HepG2 (cell line): ENCODE results near the gene CSE1L. TPM values are rescaled to one million over a fixed set of nuclear protein-coding genes. Genes with fewer than 3 reads are reported as not detected.

ENCODE experiments used
- ATAC-seq: fragments of 200-7000 bp; cut with Tn5 transposase; 3 replicates; pipeline ENCODE4 v1.9.1; 2020; ENCODE audit warnings: mild to moderate bottlenecking, moderate library complexity
- BruUV-seq: library from RNA; stranded (reverse); fragments of 400-500 nt; replicated peaks from 2 replicates; lab custom pipeline; 2021; lab: Mats Ljungman, UMichigan
- CTCF ChIA-PET: fragments of 300-600 bp; formaldehyde crosslinking; extraction: SDS; loops from one replicate; lab custom pipeline; 2021; ENCODE audit warnings: low total read pairs, inconsistent platforms, low intra/inter-chr PET ratio; lab: Yijun Ruan, JAX
- POLR2A ChIA-PET: fragments of 350-600 bp; sonication (Branson Sonifier 250); formaldehyde crosslinking; loops from one replicate; lab custom pipeline; 2020; ENCODE audit warnings: antibody characterized with exemption, inconsistent platforms; lab: Yijun Ruan, JAX
- DNase-seq: peaks from one replicate; pipeline ENCODE4 v3.0.0-alpha.2; 2015; ENCODE audit warnings: low spot score
- FAIRE-seq: peaks from 3 replicates; lab custom pipeline; 2011; peaks lifted over from hg19 to GRCh38; lab: Jason Lieb, UNC
- H2AFZ ChIP-seq: one replicate; pipeline ENCODE4 v1.6.1; 2011; ENCODE audit warnings: low read length, inconsistent platforms
- H3K27ac ChIP-seq: fragments of 300-600 bp; 3 replicates; pipeline ENCODE4 v1.8.0; 2011; ENCODE audit warnings: mixed run types, mild to moderate bottlenecking, mixed read lengths, low read length, inconsistent platforms; ENCODE audit not compliant: insufficient read depth; ENCODE audit errors: extremely low read length
- H3K27me3 ChIP-seq, 2 experiments: fragments of 200-600 bp in 1 of 2; 2 replicates in 1 of 2; 3 replicates in 1 of 2; pipeline versions ENCODE4 v1.6.0 to v1.8.0; 2011; ENCODE audit warnings: low read length in 2 of 2, mild to moderate bottlenecking in 2 of 2, moderate library complexity in 2 of 2, inconsistent platforms in 1 of 2; ENCODE audit not compliant: insufficient read depth in 2 of 2, control insufficient read depth in 1 of 2
- H3K36me3 ChIP-seq, 2 experiments: fragments of 200-600 bp in 1 of 2; replicated peaks in 1 of 2; 2 replicates in 1 of 2; 3 replicates in 1 of 2; pipeline versions ENCODE4 v1.5.1 to v1.8.0; 2011; ENCODE audit warnings: low read length in 2 of 2, inconsistent platforms in 1 of 2; ENCODE audit not compliant: insufficient read depth in 2 of 2, control insufficient read depth in 1 of 2
- H3K4me1 ChIP-seq: 2 replicates; pipeline ENCODE4 v1.5.1; 2012; ENCODE audit warnings: low read length, inconsistent platforms; ENCODE audit not compliant: insufficient read depth
- H3K4me2 ChIP-seq: 2 replicates; pipeline ENCODE4 v1.6.0; 2011; ENCODE audit warnings: low read depth, low read length, inconsistent platforms
- H3K4me3 ChIP-seq, 3 experiments: fragments of 200-600 bp in 1 of 3; sonication (generic), shearing (Covaris generic) in 1 of 3; replicated peaks in 1 of 3; 2 replicates each; pipeline ENCODE4 v1.5.1; 2011 to 2016; ENCODE audit warnings: low read length in 3 of 3, inconsistent platforms in 2 of 3, low read depth in 2 of 3, mild to moderate bottlenecking in 2 of 3, control low read depth in 1 of 3, mixed read lengths in 1 of 3; ENCODE audit not compliant: insufficient read depth in 1 of 3
- H3K79me2 ChIP-seq: one replicate; pipeline ENCODE4 v1.6.1; 2011; ENCODE audit warnings: low read length, inconsistent platforms; ENCODE audit not compliant: insufficient read depth
- H3K9ac ChIP-seq: 2 replicates; pipeline ENCODE4 v1.6.0; 2011; ENCODE audit warnings: mild to moderate bottlenecking, low read depth, low read length, inconsistent platforms; ENCODE audit not compliant: insufficient read depth
- H3K9me3 ChIP-seq: 2 replicates; pipeline ENCODE4 v1.5.1; 2012; ENCODE audit warnings: mild to moderate bottlenecking, low read length
- H4K20me1 ChIP-seq: 2 replicates; pipeline ENCODE4 v1.6.0; 2011; ENCODE audit warnings: inconsistent platforms, mild to moderate bottlenecking, low read length, moderate library complexity; ENCODE audit not compliant: insufficient read depth
- AGO2 ChIP-seq: fragments of 200-400 bp; formaldehyde crosslinking; optimal IDR thresholded peaks from 2 replicates; pipeline ENCODE3; 2017; ENCODE audit warnings: mild to moderate bottlenecking, low read depth, low read length, moderate library complexity
- BRF2 ChIP-seq: sonication (generic); formaldehyde crosslinking; IDR thresholded peaks from 2 replicates; pipeline ENCODE4 v1.8.1; 2022; ENCODE audit warnings: mild to moderate bottlenecking, missing genetic modification reagents
- CBX5 ChIP-seq: sonication (generic); formaldehyde crosslinking; IDR thresholded peaks from 2 replicates; pipeline ENCODE4 v1.4.0; 2020; ENCODE audit warnings: missing genetic modification reagents, borderline replicate concordance
- CREM ChIP-seq, 2 experiments: sonication (generic) in 1 of 2; formaldehyde crosslinking in 1 of 2; IDR thresholded peaks; 2 replicates each; pipeline versions ENCODE4 v1.4.0 to v1.6.1; 2016 to 2020; ENCODE audit warnings: antibody characterized with exemption in 1 of 2, mild to moderate bottlenecking in 1 of 2, missing genetic modification reagents in 1 of 2
- HMG20B ChIP-seq: conservative IDR thresholded peaks from 2 replicates; pipeline ENCODE4 v1.6.1; 2016; ENCODE audit warnings: missing genetic modification reagents, missing compliant biosample characterization
- HNF1B ChIP-seq: sonication (generic); formaldehyde crosslinking; IDR thresholded peaks from 2 replicates; pipeline ENCODE4 v1.5.1; 2020; ENCODE audit warnings: mild to moderate bottlenecking, moderate library complexity, missing genetic modification reagents
- HNRNPL ChIP-seq: fragments of 200-400 bp; formaldehyde crosslinking; IDR thresholded peaks from 2 replicates; pipeline ENCODE4 v1.6.1; 2017; ENCODE audit warnings: mild to moderate bottlenecking, low read depth, low read length
- MAFK ChIP-seq, 2 experiments: IDR thresholded peaks in 1 of 2; conservative IDR thresholded peaks in 1 of 2; 2 replicates each; pipeline ENCODE4 v1.6.1; 2011; ENCODE audit warnings: improper control_type of control experiment in 2 of 2, low read length in 2 of 2
- NFYC ChIP-seq: IDR thresholded peaks from 2 replicates; pipeline ENCODE4 v1.6.1; 2016; ENCODE audit warnings: missing genetic modification reagents, missing compliant biosample characterization
- RBM22 ChIP-seq: fragments of 200-400 bp; formaldehyde crosslinking; optimal IDR thresholded peaks from 2 replicates; pipeline ENCODE3; 2017; ENCODE audit warnings: mild to moderate bottlenecking, low read length, moderate library complexity
- SKI ChIP-seq: fragments of 450-650 bp; IDR thresholded peaks from one replicate; pipeline ENCODE4 v1.6.1; 2018; ENCODE audit warnings: mild to moderate bottlenecking; ENCODE audit not compliant: partially characterized antibody
- ZKSCAN1 ChIP-seq: fragments of 150-350 bp; IDR thresholded peaks from 2 replicates; pipeline ENCODE4 v1.6.1; 2014; ENCODE audit warnings: low read length
- ZMYM3 ChIP-seq: sonication (generic); formaldehyde crosslinking; IDR thresholded peaks from 2 replicates; pipeline ENCODE4 v1.5.1; 2020; ENCODE audit warnings: mild to moderate bottlenecking, missing genetic modification reagents
- ZNF414 ChIP-seq: sonication (generic); formaldehyde crosslinking; IDR thresholded peaks from 2 replicates; pipeline ENCODE4 v1.5.0; 2020; ENCODE audit warnings: missing genetic modification reagents
- ZNF513 ChIP-seq: sonication (generic); formaldehyde crosslinking; conservative IDR thresholded peaks from 2 replicates; pipeline ENCODE4 v1.5.0; 2020; ENCODE audit warnings: missing genetic modification reagents
- ZNF639 ChIP-seq: conservative IDR thresholded peaks from 2 replicates; pipeline ENCODE4 v1.6.1; 2018; ENCODE audit warnings: missing genetic modification reagents
- ZNF878 ChIP-seq: sonication (generic); formaldehyde crosslinking; IDR thresholded peaks from 2 replicates; pipeline ENCODE4 v1.8.1; 2023; ENCODE audit warnings: mild to moderate bottlenecking, missing genetic modification reagents, moderate library complexity
- WGBS: methylation state at CpG from one replicate; pipeline ENCODE4 v1.1.6; 2017; ENCODE audit warnings: low lambda C conversion rate; 5-methylcytosine and 5-hydroxymethylcytosine counted together
- in situ Hi-C: cut with HindIII; loops from 2 replicates; pipeline ENCODE4 v1.10.0; 2017; ENCODE audit warnings: low pct_unique_long_range_greater_than_20kb; ENCODE audit not compliant: extremely low pct_ligation_motif_present
- intact Hi-C: fragments of 100-400 bp; cut with micrococcal nuclease; formaldehyde crosslinking; loops from one replicate; pipeline ENCODE4 v1.10.0; 2022; ENCODE audit not compliant: unreplicated experiment
- polyA plus RNA-seq, 8 experiments: library from polyadenylated mRNA; depleted of rRNA in 3 of 8; stranded (reverse) in 7 of 8; unstranded in 1 of 8; fragments of >200 nt; fragmentation: Illumina TruSeq in 4 of 8; extraction: Trizol in 4 of 8; gene quantifications; 2 replicates each; pipeline versions ENCODE4 v1.2.1 to v1.2.3, GENCODE V29; 2011 to 2016; ENCODE audit warnings: low read depth in 4 of 8, missing spikeins in 1 of 8, mixed read lengths in 1 of 8; ENCODE audit not compliant: insufficient read depth in 1 of 8
- total RNA-seq, 5 experiments: library from RNA; depleted of rRNA; stranded (reverse); fragments of >200 nt; fragmentation: Illumina TruSeq; extraction: Trizol; gene quantifications; 2 replicates each; pipeline ENCODE4 v1.2.3, GENCODE V29; 2016; ENCODE audit warnings: low read depth in 1 of 5
- TF ChIP-seq, protein P1 (sequence below): sonication (generic); formaldehyde crosslinking; IDR thresholded peaks from 2 replicates; pipeline ENCODE4 v1.5.0; 2020; ENCODE audit warnings: missing genetic modification reagents, mild to moderate bottlenecking, borderline replicate concordance

The CSE1L gene
- total and polyA plus RNA-seq, 2 of the 13 experiments (the other 11 are each of a cell fraction or from before 2014, with no cell fraction given): 56.9 to 258 TPM

- no peaks in the 10 kb centered on the region; the same call in 1 of the 2 replicates for H4K20me1 ChIP-seq
- WGBS: 91% methylated on average over 13 of the region's 13 CpGs
- no peak overlapping the region for H3K9ac ChIP-seq
- no peak overlapping the region for H3K4me3 ChIP-seq
- POLR2A ChIA-PET: interaction anchor here (1.0 kb wide), 1 partner anchor 137 kb away, joined by 3 read pairs; no protein-coding TSS in a partner anchor
- H3K4me2 ChIP-seq: no peak overlapping the region
- CTCF ChIA-PET: no interaction called here
- intact Hi-C loops (no loop called here), in situ Hi-C loops (no loop called here)
- no peaks in the 10 kb centered on the region for H3K4me1 ChIP-seq
- H3K9me3 ChIP-seq: no peaks in the 10 kb centered on the region
- ATAC-seq (no peak), FAIRE-seq (no peak), DNase-seq (no peak)
- no peaks in the 10 kb centered on the region for H3K79me2 ChIP-seq
- H3K27me3 ChIP-seq: no peaks in the 10 kb centered on the region
- no peak overlapping the region for H3K27ac ChIP-seq
- peaks cover 45 to 75% of the 10 kb centered on the region in 2 experiments for H3K36me3 ChIP-seq
- H2AFZ ChIP-seq: no peak overlapping the region
- no TSS peak for BruUV-seq
- no peak for TF ChIP-seq HMG20B (CRISPR knock-in tag)
- no peak for TF ChIP-seq HNF1B
- TF ChIP-seq HNRNPL: no peak
- no peak for TF ChIP-seq BRF2 (CRISPR knock-in tag)
- TF ChIP-seq MAFK (conservative IDR thresholded peaks at IDR 0.05 in 1 of 2, IDR thresholded peaks at IDR 0.05 in 1 of 2; ENCODE audit: low read length in 2 of 2): no peak
- TF ChIP-seq ZNF513 (CRISPR knock-in tag): no peak
- peak; percentile 77 for TF ChIP-seq RBM22
- TF ChIP-seq ZNF878: no peak
- TF ChIP-seq ZNF414 (CRISPR knock-in tag): no peak
- TF ChIP-seq ZNF639 (CRISPR knock-in tag): no peak
- no peak for TF ChIP-seq ZKSCAN1
- no peak for TF ChIP-seq CREM (IDR thresholded peaks at IDR 0.05)
- no peak for TF ChIP-seq CREM (CRISPR knock-in tag; IDR thresholded peaks at IDR 0.05)
- TF ChIP-seq, protein P1, sequence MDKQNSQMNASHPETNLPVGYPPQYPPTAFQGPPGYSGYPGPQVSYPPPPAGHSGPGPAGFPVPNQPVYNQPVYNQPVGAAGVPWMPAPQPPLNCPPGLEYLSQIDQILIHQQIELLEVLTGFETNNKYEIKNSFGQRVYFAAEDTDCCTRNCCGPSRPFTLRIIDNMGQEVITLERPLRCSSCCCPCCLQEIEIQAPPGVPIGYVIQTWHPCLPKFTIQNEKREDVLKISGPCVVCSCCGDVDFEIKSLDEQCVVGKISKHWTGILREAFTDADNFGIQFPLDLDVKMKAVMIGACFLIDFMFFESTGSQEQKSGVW (CRISPR knock-in tag): no peak
- peak; percentile 53 for TF ChIP-seq AGO2
- no peak for TF ChIP-seq SKI
- TF ChIP-seq NFYC (CRISPR knock-in tag): no peak
- no peak for TF ChIP-seq ZMYM3 (CRISPR knock-in tag)
- no peak for TF ChIP-seq CBX5 (CRISPR knock-in tag)
These were observed 76.8 kb downstream of the CSE1L start for GRCh38 chr20:49122920-49123319.
